Measurements from ENCODE around the gene ZNF385A.

The ZNF385A gene

DNA sequence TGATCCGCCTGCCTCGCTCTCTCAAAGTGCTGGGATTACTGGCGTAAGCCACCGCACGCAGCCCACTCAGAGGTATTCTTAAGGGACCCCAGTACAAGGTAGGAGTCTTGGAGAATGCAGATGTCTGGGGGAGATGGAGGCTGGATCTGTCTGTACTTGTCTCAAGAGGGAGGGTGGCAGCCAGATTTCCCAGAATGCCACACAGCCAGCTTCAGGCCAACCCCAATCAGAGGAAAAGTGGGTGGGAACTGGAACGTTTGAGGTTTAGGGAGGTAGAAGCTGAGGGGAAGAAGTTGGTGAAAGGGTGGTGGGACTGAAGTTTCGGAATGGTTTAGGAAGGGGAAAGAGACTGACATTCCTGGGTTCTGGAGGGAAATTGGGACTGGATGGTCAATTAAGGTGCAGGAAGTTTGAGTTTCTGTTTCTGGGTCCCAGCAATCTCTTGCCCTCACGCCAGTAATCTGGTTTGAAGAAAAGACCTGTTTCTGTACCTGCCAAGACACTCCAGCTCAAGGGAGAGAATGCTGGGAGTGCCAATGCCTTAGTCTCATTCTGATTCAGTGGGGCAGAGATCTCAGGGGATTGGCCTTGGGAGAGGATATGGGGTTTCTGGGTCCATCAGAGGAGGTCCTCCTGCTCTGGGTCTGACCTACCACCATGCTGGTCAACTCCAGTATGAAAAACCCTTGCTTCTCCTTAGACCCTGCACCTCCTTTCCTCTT, 8.1 kb upstream of the ZNF385A start:
- no peak for DNase-seq (ENCODE audit: low read depth)

DNA sequence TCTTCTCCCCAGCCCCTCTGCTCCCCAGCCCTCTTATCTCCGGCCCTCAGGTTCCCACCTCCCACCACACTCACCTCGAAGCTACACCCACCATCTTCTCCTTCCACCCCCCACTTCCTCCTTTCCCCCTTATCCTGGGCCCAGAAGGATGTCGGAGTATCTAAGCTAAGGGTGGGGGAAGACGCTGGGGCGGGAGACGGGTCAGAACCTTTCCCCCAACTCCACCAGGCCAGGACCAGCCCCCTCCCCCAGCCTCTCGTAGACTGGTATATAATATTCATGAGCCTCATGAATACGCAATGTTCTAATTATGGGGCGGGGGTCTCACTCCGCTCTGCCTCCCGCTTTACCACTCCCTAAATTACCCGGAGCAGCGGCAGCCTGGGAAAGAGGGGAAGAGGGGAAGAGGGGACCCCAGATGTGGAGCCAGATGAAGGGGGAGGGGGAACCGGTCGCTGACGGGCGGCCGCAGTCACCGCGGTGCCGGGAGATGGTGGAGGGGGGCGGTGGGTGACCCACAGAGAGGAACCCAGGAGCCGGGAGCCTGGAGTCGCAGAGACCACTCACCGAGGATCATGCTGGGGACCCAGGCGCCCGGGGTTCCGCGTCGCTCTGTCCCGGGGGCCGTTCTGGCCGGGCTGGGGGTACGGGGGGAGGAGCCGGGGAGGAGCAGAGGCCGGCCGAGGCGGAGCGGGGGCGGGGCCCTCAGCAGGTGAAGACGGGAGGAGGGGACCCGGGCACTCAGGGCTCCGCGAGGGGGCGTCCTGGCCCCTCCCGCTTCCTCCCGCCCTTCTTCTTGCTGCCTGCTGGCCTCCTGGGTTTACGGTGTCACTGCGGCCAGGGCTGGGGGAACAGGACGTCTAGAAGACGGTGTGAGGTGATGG, 6.4 kb upstream of the ZNF385A start:
- DNase-seq (ENCODE audit: low read depth): no peak

DNA sequence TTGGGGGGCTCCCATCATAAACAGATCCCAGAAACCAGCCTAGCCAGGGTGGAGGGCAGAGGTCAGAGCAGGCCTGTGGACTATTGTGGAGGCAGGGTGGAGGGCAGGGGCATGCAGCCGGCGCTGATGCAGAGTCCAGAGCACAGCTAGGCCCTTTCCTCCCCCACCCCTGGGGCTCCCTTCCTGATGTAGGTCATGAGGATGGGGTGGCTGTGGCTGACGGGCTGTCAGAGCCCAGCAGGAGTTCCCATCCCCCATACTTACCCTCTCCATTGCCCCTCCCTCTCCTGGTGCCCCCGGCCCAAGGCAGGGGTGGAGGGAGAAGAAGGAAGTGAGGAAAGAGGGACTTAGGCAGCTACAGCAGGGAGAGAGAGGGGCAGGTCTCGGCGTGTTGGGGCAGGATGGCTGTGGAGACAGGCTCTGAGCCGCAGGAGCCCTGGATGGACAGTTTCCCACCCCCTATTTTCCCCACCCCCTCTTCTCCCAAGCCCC, 5.7 kb upstream of the ZNF385A start:
- no peak for DNase-seq (ENCODE audit: low read depth)

DNA sequence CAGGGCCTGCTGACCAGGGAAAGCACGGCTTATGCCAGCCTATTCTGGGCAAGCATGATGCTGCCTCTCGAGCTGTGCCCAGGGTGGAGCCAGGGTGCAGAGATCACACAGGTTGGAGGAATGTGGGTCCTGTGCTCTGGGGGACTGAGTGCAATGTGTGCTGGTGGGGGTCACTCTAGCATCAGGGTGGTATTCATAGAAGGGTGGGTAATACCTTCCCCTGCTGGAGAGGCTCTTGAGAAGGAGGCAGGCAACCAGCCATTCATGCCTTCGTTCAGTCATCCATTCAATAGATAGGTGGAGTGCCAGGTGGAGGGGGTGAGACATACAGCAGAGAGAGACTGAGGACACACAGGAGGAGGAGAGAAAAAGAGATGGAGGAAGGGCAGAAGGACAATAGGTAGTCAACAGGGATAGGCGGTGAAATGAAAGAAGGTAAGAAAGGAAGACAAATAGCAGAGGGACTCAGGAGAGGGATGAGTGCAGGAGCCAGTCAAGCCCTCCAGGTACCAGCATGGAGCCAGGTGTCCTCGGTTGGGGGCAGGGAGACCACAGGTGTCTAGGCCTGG, 5.2 kb upstream of the ZNF385A start:
- DNase-seq (ENCODE audit: low read depth): no peak

DNA sequence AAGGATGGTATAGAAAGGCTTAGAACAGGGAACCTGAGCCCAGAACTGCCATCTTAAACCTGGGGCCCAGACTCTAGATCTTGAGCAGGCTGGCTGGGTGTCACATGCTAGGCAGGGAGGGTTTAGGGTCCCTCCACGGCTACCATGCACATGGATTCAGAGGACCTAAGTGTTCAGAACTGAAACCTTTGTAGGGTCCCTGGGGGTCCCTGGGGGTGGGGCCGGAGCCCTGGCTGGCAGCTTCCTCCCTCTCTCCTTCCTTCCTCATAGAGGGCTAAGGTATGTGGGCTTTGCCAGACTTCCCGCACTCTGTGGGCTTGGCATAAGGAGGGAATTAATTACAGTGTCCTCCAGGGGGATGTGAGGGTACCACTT, 4.6 kb upstream of the ZNF385A start:
- DNase-seq (ENCODE audit: low read depth): no peak

DNA sequence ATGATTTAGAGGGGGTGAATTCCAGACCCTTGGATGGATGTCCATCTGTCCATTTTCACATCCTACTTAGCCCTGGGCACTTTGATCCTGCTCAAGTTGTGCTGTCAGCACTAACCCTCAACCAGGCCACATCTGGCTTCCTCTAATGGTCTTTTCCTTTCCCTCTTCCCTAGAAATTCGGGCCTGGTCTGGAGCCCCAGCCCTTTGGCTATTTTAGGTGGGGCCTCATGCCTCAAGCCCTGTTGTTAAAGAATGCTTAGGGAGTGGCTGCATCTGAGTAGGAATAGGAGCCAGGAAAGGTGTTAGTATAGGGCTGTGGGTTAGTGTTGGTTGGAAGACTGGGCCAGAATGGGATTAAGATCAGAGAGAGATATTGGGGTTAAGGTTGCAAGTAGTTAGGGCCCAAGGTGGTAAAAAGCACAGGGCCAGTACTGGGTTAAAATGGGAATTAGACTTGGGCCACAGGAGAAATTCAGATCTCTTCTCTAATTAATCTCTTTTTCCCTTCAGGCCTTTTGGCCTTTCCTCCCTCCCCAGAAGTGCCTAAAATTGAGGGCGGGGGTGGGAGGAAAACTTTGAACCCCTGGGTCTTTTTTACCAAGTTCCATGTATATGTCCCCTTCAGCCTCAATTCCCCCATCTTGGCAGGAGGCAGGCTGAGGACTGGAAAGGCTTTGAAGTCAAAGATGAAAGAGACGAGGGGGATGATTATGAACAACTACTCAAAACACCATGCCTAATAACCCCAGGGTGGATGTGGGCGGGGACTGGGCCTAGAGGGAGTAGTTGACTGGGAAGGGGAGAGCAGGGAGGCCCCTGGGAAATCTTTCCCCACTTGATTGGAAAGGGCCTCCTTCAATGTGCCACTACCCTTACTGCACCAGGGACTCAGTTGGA, 4.0 kb upstream of the ZNF385A start:
- DNase-seq (ENCODE audit: low read depth): no peak

DNA sequence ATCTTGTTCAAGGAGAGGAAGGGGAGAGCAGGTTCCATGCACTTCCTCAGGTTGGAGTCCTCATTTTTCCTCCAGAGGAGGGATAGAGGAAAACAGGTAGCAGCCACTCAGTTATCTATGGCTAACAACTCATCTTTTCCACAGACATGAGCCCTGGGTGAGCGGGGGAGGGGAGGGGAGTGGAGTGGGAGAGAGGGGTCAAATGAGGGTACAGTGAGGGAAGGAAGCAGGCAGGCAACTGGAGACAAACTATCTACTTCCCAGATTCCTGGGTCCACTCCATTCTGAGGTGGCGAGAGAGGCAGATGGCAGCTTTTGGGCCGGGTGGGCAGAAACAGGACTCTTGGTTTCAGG, 2.6 kb upstream of the ZNF385A start:
- DNase-seq (ENCODE audit: low read depth): no peak

DNA sequence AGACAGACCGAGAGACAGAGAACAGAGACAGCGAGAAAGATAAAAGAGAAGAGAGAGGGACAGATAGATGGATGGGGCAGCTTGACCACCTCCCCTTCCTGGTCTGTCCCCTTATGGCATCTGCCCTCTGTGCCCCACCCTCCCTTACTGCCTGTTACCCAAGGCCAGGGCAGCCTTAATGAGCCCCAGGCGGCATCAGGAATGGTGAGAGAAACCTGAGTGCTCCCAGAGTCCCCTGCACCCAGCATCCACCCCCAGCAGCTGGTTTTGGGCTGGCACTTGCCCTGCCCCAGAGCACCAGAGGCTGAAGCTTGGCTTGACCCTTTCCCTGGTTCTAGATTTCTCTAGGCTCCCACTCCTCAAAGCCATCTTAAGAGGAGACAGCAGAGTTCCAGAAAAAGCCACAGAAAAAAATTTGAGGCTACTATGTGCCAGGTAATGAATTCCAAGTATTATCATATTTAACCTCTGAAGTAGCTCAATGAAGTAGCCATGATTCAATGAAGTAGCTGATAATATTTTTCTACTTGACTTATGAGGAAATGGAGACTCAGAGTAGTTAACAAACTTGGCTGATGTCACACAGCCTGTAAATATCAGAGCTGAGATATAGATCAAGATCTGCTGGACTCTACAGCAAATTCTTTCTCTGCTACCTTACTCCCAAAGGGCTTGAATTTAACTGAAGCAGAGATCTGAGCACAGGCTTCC, 2.0 kb upstream of the ZNF385A start:
- DNase-seq (ENCODE audit: low read depth): no peak

DNA sequence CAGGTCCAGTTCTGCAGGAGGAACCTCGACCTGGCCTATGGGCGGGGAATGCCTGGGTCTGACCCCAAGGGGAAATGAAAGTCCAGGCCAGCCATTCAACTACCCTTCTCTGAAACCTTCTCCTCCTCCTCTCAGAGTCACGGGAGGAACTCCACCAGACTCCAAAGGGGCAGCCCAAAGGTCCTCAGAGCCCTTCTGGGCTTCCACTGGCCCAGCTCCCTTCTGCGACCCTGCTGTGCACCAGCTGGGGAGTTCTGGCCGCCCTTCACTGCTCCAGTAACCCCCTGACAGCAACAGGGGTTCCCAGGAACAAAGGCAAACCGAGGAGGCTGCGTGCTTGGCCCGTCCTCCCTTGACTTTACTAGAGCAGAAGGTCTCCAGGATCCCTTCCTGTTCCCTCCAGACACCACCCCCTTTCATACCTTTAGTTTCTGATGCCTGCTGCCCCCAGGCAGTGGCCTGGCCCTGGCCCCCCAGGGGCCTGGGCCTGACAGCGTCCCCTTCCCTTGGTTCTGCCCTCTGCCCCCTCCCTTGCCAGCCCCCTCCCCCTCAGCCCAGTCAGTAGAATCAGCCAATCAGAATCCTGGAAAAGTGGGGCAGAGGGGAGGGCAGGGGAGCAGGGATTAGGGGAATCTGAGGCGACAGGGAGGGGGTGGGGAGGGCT, 850 bp upstream of the ZNF385A start:
- DNase-seq (ENCODE audit: low read depth): no peak

DNA sequence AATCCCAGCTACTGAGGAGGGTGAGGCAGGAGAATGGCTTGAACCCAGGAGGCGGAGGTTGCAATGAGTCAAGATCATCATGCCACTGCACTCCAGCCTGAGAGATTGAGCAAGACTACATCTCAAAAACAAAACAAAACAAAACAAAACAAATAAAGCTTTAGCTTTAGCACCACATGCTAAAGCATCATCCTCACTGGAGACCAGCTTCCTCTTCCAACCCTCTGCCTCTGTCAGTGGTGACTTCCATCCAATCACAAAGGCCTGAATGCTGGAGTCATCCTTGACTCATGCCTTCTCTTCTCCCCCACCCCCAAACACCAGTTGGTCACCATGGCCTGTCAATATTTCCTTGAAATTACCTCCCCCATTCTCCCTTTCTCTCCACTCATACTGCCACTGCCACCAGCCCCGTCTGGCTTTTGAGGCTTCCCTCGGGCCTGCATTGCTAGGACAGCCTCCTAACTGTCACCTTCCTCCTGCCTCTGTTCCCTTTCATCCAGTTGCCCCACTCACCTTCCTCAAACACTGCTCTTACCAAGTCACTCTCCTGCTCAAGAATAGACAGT, 1.4 kb downstream of the ZNF385A start:
- DNase-seq (ENCODE audit: low read depth): peak; percentile 98

DNA sequence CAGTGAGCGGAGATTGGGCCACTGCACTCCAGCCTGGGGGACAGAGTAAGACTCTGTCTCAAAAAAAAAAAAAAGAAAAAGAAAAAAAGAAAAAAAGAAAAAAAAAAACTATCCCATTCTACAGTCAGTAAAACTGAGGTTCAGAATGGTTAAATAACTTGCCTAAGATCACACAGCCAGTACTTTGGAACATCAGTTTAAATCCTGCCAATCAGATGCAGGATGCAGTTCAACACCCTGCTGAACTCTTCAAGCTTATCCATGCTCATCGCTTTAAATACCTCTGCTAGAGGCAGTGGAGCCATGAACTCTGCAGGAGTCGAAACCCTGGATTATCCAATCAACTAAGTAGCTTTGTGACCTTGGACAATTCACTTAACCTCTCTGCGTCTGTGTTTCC, 3.4 kb downstream of the ZNF385A start:
- DNase-seq (ENCODE audit: low read depth): no peak

DNA sequence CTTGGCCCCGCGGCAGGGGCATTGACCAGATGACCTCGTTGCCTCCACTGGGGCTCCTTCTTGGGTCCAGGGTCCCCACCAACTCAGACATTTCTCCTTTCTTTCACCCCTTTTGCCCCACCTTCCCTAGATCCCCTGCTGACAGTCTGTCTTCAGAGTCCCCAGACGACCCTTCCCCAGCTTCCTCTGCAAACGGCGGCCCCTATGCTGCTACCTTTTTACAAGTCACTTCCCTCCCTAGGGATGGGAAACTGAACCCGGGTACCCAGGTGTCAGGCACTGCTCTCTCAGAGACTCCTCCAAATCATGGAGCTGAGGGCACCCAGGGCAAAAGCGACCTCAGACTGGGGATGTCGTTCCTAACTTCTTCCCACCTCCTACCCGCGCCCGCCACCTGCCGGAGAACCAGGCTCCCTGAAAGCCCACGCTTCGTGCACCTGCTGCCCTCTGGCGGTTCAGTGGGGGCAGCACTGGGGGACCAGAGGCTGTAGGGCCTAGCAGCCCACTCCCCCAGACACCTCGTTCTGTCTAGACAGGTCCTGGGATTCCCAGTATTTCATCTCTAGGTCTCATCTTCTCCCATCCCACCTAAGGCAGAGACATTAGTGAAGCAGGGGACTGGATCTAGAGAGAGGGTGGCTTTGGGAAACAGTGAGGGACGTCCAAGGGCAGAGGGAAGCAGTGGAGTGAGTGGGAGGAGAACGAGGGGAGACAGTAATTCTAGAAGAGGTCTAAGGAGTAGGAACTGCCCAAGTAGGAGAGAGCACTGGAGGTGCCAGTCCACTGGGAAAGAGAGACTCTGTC, 4.9 kb downstream of the ZNF385A start:
- DNase-seq (ENCODE audit: low read depth): peak; percentile 78

DNA sequence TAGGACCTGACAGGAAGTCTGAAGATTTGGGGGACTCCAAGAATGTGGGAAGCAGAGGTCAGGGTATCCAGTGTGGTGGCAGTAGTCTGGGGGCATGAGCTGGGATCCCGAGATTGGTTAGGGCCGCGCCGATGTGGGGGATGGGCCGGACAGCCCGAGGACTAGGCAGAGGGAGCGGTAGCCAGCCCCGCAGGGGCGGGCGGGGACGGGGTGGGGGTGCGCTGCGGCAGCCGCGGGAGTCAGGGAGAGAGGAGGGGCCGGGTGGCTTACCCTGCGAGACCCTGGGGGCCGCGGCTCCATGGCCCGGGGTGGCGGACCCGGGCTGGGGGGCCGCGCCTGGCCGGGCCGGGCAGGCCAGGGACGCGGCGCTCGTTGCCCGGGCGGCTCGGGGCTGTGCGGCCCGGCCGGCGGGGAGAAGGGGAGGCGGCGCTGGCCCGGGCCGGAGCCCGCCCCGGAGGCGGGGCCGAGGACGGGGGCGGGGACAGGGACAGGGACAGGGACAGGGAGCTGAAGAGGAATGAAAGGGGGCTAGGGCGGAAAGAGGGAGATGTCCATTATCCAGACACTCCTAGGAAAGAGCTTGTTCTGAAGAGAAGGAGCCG, 5.6 kb downstream of the ZNF385A start:
- no peak for DNase-seq (ENCODE audit: low read depth)

DNA sequence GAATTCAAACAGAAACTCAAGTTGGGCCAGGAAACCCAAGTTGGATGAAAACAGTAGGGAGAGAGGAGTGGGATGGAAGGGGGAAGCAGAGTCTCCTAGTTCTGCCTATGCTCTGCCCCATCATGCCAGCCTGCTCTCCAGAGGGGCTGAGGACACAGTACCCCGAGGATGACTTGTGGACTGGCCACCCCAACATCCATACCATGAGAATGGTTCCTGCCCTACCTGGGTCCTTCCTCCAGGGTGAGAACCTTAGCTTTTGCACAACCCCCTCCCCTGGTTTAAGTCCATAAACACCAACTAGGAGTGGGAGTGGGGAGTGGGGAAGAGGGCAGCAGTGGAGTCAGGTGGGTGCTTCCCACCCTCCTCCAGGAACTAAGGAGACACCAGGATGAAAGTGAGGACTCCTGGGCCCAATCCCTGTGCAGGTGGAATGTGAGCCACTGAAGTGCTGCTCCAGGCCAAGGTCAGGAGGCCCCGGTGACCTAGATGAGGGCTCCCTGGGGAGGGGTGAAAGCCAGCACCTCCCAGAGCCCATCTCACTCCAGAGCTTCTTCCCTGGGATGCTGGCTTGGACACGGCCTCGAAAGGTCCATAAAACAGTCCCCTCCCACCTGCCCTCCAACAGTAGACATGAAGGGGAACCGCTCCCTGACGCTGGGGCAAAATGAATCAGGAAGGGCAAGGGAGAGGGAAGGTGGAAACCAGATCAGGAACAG, 6.6 kb downstream of the ZNF385A start:
- no peak for DNase-seq (ENCODE audit: low read depth)

DNA sequence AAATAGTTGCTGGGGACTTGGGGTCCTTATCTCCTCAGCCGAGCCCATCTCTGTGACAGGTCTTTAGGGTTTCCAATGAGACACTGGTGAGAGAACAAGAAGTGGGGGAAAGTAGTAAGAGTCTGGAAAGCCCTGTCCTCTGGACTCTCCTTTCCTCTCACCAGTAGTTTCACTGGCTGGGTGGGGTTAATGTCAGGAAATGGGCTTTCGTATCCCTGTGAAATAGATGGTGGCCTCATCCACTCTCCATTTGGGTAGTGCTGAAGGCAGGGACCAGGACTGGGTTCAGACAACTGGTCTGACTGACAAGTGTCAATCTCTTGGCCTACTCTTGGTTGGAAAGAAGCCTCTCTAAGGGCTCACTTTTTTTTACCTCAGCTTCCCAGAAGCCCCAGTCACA, 7.5 kb downstream of the ZNF385A start:
- no peak for DNase-seq (ENCODE audit: low read depth)

DNA sequence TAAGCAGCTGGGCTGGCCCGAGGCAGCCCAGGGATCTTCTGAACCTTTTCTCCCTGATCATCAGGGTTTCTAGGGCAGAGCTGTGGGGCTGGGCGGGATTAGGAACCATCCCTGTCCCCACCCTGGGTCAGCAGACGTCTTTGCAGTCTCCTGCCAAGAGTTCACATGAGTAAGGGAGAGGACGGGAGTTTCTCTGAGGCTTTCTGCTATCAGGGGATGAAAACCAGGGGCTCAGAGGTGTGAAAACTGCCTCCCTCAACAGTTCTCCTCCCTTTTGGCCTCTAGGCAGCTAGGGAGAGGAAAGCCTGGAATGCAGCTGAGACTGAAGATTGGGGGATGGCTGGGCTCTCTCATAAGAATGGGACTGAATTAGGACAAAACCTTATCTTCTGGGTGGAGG, 7.9 kb downstream of the ZNF385A start:
- no peak for DNase-seq (ENCODE audit: low read depth)

DNA sequence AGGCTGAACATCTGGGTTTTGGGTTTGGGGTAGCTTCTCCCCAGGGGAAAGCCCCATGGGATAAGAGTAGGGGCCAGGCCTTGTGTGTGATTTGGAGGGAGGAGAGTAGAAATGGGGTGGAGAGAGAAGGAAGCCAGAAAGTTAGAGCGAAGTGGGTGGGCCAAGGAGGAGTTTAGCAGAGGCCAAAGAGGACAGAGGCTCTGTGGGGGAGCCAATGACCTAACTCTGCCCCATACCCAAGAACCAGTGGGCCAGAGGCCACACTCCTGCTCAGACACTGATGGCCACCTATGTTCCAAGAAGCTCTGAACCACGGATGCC, 9.3 kb downstream of the ZNF385A start:
- DNase-seq (ENCODE audit: low read depth): no peak

DNA sequence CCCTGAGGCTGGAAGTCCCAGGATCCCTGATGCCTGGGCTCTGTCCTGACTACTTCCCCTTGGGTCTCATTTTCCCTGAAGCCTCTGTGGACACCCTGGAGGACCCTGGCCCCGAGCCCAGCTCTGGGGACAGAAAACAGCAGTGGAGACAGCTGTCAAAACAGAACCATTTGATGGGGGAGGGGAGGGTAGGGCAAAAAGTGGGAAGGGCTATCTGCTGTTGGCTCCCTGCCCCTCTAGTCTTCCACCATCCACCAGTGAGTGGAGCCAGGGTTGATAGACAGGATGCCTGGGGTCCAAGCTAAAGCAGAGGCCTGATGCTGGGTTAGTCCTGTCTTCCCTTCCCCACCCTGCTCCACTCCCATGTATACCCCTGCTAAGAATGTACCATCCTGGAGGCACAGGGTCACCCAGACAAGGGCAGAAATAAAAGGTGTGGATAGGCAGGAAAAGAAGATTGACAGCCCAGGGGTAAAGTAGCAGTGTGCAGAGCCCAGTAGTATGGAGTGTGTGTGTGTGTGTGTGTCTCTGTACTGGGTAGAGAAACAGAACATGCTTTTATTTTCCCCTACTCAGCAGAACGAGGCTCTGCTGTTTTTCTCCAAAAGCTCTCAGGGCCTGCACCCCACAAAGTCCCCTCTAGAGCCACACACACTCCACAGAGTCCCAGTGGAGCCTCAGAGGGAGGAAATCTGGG, 9.8 kb downstream of the ZNF385A start:
- DNase-seq (ENCODE audit: low read depth): no peak

Measured in stromal cell of bone marrow (primary cell).